Ovary (tissue), 3 donors: Measurements from ENCODE around the gene LITAF.

ENCODE experiments used
- CTCF ChIP-seq, 3 donors: fragments of 450-650 bp in 2 of 3; fragments of 200-600 bp in 1 of 3; IDR thresholded peaks; one replicate each; pipeline versions ENCODE4 v1.5.1 to v1.8.0; 2016 to 2022; ENCODE audit warnings: antibody characterized with exemption in 3 of 3, mild to moderate bottlenecking in 1 of 3
- POLR2A ChIP-seq: fragments of 450-650 bp; IDR thresholded peaks from one replicate; pipeline ENCODE4 v1.6.1; 2017; ENCODE audit warnings: antibody characterized with exemption, mild to moderate bottlenecking, moderate library complexity
- donor health status: DM: no; HTN: no; CAD: no.

GRCh38 chr16:11536104-11536866 is 50.4 kb downstream of the LITAF start:
- TF ChIP-seq CTCF (IDR thresholded peaks at IDR 0.05) (no peak), POLR2A (no peak)
